Eye (tissue), 1 donor: Measurements from ENCODE around the gene PACSIN2.
A peak's percentile ranks its signal among the peaks of the same experiment; 100 is the strongest.
"Not testable (repeated sequence)": the region's sequence is repeated elsewhere in the genome, so short reads cannot be mapped to it uniquely, and the experiment has no call there.

ENCODE experiments used
- DNase-seq: peaks from one replicate; pipeline ENCODE4 v3.0.0-alpha.2; 2015

PACSIN2 gene

DNA sequence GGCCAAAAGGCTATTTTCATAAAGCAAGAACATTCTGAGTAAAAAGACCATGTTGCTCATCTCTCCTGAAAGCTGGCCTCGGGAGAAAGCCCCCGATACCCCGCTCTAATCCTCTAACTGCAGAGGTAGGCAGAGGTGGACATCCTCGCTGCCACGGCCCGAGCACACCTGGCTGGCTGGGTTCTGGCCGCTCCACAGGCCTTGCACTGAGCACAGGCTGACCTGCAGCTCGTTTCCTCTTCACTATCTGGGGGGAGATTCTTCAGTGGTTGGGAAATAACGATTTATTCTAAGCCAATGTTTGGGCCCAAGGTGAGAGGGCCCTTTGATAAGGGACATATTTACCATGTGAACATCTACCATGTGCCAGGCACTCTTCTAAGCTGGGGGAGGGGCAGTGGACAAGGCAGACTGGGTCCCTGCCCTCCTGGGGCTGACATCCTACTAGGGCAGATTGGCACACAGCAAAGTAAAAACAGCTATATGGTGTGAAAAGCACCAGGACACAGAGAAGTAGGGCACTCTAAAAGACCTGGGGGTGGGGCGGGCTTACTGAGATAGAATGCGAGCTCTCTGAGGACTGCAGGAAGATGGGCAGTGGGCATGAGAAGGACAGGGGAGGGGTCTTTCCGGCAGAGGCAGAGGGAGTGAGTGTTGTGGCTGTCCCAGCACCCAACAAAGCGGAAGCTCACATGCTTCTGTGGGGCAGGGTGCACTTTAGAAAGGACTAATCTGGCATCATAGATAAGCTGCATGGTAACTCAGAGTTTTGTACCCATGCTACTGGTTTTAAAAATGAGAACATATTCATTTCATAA is 92.4 kb downstream of the PACSIN2 start:
- DNase-seq, result no peak

DNA sequence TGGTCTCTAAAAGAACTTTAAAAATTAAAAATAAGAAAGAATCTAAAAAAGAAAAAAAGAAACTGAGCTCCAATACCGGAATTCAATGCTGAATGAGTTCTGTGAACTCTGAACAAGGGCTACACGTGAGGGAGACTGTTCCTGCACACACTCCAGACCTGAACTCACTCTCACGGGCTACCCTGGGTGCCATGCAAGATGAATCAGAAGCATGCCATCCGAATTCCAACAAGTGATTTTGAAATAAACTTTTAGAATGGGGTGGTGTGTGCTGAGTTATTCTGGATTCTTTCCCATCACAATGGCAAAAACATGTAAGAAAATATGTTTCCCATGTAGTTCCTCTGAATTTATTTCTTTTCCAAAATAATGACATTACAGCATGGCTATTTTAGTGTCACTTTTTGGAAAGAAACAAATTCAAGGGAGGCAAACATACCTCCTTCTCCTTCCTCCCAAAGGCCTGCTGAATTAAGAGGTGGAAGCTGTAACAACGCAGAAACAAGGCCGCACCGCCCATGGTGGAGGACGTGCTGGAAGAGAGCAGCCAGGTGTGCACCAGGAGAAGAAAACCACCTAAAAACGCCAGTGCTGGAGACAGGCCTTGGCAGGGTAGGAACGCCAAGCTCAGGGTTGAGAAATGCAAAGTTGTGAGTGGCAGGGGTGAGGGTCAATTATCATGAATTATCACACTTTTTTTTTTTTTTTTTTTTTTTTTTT is 94.7 kb downstream of the PACSIN2 start:
- DNase-seq, result no peak

DNA sequence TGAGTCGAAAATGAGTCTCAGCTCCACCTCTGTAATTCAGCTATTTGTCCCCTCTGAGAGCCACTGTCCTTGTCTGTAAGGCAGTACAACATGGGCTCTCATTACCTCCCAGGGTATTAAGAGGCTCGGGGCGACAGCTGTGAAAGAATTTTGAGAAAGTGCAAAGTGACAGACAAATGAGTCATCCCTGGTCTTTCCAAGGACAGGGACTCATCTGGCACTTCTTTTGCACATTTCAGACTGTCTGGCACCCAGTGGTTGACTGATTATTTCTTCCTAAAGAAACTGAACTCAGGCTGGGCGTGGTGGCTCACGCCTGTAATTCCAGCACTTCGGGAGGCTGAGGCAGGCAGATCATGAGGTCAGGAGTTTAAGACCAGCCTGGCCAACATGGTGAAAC is 95.8 kb downstream of the PACSIN2 start:
- DNase-seq, result no peak

DNA sequence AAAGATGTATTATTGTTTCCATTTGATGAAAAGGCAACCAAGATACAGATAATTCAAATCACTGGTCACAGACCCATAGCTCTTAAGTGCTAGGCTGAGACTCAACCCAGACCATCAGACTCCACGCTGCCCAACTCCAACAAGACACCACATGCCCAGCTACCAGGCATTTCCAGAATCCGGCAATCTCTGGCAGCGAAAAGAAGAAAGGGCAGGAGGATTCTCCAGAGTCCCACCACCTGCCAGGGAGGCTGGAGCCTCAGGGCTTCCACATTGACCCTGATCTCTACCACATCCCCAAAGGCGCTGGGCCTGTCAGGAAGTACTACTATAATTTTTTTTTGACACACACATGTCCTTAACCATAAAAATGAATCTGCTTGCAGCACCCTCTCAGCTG is 96.4 kb downstream of the PACSIN2 start:
- no peak for DNase-seq

DNA sequence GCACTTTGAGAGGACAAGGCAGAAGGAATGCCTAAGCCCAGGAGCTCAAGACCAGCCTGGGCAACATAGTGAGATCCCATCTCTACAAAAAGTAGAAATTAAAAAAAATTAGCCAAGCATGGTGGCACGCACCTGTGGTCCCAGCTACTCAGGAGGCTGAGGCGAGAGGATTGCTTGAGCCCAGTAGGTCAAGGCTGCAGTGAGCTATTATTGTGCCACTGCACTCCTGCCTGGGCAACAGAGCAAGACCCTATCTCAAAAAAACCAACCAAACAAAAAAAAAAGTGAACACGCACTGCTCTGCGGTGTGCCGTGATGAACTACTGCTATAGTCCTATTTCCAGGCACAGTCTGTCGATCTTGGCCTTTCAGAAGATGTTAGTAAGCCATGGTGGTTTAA is 97.6 kb downstream of the PACSIN2 start:
- not testable (repeated sequence) for DNase-seq

DNA sequence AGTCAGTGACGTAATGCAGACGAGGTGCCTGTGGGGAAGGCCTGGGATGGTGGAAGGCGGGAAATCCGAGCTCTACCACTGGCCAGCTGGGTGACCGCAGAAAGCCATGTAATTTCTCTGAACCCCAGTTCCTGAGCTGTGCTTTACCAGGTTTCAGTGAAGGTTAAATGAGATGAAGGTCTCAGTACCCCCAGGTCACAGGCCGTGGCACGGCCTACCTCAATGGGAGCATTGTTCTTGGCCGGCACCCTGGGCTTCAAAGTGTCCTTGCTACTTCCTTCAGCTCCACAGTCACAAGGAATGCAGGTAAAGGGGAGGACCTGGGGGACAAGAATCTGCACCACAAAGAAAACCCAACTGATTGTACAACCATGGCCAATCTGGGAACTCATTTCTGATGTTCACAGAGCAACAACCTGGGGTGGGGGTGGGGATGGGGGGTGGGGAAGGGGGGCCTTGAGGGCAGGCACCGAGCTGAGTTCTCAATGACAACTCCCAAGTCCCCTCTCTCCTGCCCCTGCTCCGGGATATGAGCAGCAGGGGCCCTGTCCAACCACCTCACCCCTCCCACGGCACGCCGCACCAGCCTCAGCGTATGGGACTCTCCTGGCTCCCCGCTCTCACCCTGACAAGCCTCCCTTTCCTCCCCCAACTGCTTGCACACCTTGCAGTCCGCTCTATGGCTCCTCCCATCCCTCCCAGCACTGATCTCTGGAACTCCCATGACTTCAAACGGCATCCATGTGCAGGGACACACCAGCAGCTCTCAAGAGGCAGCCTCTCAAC is 98.8 kb downstream of the PACSIN2 start:
- no peak for DNase-seq

DNA sequence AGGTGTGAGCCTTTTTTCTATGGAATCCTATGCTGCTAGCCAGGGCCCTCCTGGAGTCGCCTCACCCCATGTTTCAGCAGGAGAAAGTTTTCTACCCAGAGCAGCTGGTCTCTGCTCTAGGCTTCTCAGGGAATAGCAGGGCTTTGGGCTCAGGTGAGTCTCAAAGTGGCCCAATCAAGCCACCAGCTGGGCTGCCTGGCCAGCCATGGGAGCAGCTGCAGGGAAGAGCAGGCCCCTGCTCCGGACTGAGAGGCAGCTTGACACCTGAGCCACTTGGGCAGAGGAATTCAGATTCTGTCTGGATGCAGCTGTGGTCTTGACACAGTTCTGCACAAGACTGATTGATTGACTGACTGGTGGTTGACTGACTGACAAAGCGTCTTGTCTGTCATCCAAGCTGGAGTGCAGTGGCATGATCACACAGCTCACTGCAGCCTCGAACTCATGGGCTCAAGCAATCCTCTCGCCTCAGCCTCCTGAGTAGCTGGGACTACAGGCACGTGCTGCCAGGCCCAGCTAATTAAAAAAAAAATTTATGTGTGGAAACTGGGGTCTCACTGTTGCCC is 100.4 kb downstream of the PACSIN2 start:
- DNase-seq, result no peak

DNA sequence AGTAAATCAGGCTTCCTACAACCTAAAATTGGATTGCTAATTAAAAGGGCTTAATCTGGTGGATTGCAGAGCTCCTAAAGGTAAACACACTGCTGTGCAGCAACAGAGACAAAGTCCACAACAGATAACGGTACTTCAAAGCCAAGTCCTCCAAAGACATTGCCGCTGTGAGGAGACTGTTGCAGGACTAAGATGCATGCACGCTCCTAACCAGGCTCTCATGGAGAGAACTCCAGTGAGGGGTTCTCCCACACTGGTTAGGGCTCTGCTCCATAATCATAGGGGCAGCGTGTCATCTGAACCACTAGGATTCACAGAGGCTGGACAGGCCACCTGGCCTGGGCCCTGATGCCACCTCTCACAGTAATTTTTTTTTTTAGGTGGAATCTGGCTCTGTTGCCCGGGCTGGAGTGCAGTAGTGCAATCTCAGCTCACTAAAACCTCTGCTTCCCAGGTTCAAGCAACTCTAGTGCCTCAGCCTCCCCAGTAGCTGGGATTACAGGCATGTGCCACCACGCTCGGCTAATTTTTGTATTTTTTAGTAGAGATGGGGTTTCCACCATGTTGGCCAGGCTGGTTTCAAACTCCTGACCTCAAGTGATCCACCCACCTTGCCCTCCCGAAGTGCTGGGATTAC is 101.0 kb downstream of the PACSIN2 start:
- DNase-seq, result no peak

DNA sequence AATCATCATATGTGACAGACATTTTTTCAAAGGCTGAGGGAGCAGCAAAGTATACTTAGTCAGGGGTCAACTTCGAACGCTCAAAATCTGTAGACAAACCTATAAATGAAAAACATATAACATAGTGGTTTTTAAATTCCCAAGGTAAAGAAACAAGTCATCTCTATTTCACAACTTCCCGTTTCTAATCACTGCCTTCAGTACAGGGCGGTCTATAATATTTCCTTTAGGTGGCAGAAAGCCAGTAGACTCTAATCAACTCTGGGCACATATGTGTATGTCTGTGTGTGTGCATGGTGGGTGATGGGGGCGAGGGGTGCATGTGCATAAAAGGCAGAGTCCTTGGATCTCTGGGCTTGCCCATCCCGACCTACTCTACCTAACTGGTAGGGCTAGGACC is 102.9 kb downstream of the PACSIN2 start:
- DNase-seq, result no peak

DNA sequence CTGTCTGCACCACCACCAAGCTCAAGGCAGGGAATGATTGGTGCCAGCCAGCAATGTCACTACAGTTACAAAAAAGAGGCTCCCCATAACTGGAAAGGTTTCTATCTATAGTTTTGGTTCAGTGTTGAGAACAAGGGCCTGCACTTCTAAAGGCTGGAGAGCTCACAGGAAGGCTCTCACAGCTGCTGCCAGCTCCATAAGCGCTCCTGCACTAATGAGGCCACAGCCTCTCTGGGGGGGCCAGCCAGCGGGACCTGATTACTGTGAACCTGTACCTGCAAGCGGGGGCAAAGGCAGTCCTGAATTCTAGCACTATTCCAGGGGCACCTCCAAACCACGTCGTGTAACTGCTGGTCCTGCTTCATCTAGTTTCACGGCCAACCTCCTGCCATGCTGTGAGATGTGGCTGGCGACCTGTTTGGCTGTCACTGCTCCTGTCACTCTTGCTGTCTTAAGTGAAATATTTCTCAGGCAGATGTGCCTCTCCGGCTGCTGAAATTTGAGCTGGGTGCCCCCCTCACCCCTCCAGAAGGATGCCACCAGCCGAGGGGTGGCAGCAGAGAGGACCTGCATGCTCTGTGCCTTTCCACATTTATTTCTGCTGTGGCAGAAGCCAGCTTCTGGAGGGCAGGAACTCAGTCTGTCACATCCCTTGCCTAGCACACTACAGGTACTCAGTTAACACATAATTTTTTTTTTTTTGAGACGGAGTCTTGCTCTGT is 104.6 kb downstream of the PACSIN2 start:
- DNase-seq, result no peak

DNA sequence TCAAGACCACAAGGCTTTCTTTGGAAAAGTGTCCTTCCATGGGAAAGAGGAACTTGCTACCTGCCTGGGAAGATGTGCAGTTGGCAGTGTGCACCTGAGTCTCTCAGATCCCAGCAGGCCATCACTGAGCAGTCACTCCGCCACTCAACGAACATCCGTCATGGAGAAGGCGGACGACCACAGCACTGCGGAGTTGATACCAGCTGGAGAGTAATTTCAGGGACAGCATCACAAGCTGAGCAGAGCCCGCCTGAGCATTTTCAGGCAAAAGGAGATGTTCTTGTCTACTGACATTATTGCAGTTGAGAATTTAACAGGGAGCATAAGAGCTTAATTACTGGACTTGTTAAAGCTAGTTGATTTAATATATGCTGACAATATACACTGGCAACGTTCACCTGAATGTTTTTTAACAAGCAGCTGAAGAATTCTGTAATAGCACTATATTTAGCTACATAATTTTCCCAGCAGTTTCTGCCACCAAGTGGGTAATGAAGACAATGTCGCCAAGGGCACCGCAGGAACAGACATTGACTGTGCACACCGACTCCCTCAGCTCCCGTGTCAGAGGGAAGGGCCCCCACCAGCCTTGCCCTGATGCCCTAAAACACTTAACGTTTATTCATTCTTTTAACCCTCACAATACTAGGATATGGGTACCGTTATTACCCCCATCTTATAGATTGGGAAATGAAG is 105.4 kb downstream of the PACSIN2 start:
- DNase-seq, result no peak

DNA sequence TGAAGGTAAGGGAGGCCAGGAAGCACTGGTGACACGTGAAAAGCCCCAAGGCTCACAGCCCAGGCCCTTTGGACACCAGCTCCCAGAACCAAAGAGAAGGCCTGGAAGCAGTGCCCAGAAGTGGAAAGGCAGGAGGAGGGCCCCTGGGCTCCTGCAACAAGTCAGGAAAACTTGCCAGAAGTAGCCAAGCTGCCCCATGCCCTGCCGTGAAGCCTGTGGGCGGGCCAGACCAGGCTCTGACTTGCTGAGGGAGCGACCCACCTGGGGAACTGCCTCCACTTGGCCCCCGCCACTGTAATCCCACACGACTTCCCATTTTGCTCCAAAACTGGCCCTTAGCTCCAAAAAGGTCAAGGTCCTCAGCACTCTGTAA is 106.6 kb downstream of the PACSIN2 start:
- DNase-seq, result no peak

DNA sequence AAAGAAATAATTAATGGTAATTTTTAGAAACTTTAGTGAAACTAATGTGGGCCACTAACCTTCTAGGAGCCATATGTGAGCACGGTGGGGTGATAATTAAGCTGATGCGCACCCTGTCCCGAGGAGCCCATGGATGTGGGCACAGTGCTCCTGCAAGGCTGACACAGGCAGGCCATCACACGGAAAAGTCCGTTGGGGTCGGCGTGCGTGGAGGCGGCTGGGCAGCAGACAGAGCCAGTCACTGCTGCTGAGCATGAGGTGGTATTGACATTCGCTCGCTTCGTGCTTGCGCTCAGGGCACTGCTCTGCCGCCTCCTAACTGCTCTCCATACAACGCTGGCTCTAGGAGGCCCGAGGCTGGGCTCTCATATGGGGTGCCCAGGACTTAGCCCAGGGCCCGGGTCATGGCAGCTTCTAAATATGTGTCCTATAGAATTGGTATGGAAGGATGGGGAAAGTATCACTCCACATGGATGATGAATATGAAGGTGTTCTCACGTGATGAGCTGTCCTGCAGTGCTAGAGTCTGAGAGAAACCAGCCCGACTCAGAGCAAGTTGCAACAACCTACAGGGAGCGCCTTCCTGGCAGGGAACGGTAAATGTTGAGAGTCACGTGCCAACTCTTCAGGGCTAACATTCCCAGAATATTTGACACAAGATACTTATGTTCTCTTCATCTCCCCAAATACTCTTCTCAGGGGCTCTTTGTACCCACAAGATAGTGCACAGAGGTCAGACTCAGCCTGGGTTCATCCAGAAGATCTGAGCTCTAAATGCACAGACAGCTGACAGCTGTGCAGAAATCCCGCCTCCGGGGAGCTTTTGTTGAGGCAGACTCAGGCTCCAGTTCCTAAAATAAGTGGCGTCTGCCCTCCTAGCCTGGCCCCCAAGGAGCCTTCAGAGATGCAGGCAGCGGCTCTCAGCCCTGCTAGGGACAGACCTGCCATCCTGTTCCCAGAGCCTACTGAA is 107.3 kb downstream of the PACSIN2 start:
- DNase-seq, result peak; percentile 54

DNA sequence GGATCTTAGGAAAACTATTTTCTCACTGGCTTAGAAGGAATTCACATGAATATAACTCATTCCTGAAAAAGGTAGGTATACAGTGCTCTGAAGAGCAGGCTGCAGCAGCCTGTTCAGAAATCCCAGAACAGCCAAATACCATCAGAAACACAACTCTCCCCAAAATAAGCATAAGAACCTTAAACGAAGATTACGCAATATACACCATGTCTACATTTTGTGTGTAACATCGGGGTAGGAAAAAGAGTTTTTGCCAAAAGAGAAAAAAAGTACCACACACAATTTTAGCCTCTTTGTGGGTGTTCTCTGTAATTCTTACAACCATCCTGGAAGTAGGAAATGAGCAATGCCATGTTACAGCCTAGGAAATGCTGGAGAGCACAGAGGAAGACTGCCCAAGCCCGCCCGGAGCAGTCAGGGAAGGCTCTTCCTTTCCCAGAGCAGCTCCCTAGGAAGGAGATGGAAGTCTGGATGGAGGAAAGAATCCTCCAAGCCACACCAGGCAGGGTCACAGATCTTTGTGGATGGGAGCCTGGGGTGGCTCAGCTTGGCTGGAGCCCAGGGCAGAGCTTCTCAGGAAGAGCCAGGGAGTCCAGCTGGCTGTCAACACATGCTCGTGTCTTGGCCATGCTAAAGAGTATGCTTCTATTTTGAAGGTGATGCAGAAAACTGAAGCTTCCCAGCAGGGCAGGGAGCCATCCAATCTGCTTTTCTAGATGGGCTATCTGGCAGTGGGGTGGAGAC is 108.2 kb downstream of the PACSIN2 start:
- no peak for DNase-seq

DNA sequence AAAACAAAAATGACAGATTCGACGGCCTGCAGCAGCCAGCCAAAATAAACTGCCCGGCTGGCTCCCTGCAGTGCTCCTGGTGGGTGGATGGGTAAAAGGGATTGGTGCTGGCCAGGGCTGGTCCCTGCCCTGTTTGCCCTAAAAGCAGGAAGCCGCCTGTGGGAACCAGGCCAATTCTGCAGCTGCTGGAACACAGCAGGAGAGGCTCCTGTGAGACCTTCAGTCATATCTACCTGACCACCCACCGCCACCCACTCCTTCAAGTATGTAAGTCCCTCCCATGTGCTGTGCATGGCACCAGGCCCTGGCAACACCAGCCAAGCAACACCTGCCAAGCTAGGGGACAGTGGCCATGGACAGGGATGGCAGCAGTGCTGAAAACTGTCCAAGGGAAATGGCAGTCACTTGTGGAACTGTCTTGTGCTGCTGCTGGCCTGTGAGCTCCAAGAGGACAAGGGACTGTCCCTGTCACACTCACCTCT is 109.2 kb downstream of the PACSIN2 start:
- DNase-seq, result no peak

DNA sequence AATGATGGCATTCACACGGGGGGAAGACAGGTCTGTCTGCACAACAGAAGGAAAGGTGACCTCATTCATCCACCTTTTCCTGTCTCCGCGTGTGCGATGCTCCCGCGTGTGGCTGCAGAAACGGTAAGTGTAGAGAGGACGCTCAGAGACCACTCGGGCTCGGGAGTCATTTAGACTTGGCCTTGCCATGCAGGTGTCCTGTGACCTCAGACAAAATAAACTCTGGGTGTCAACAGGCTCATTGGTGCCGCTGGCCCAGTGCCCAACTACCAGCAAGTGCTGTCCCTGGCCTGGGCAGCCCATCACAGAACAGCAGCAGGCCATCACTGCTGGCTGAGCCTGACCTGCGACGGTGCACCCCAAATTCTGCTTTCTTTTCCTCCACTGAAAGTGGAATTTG is 109.7 kb downstream of the PACSIN2 start:
- DNase-seq, result no peak

DNA sequence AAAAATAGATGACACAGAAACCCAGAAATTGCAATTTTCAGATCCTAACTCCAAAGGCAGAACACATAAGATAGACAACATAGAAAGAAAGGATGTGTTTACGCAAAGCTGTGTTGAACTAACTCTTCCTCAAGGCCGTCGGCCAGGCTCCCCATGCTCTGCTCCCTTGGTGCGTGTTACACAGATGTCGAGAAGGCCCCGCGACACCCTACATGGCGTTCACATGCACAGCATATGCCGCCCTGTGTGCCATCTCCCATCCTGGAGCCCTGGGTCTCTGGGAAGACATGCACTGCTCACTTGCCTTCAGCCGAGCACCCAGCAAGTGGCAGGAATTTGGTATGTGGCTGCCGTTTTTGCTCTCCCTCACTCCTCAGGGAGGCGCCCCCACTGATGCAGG is 110.9 kb downstream of the PACSIN2 start:
- no peak for DNase-seq

DNA sequence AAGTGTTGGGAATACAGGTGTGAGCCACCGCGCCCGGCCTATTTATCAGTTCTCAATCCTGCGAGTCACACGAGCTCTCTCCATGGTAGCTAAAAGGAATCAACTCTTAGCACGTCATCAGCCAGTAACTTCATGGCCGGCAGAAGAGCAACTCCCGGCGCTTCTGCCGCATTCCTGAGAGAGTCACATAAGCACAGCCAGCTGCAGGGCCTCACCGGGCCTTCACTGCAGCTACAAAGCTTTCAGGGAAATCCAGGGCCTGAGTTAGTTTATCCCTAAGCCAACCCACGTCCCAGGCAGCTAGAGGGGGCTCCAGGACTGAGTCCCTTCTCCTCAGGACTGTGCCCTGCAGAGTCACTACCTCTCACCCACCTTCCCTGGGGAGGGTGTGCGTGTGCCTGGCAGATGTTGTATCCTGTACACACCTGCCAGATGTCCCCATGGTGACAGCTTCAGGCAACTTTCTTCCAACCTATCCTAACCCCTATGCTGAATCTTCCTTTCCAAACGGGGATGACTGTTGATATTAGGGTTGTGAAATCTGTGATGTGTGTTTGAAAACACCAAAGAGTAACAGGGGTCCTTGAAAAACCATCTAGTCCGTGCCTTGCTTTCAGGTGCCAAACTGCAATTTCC is 112.0 kb downstream of the PACSIN2 start:
- peak; percentile 42 for DNase-seq
